Measurements from ENCODE around the gene KLHL21.
A peak's percentile ranks its signal among the peaks of the same experiment; 100 is the strongest.
"Not testable (repeated sequence)": the region's sequence is repeated elsewhere in the genome, so short reads cannot be mapped to it uniquely, and the experiment has no call there.

KLHL21 gene

GRCh38 chr1:6624710-6625583 lies 22.3 kb upstream of the KLHL21 start, which contains the start of gene THAP3:
THAP3 (plus strand) TSS chr1:6624868; CDS start chr1:6625219, 351 bp downstream.
- peak; percentile 31 to 60 for DNase-seq

GRCh38 chr1:6623269-6623965 lies 20.7 kb upstream of the KLHL21 start:
- DNase-seq: no peak

- no peak for DNase-seq
Measured at GRCh38 chr1:6622396-6623152, 19.9 kb upstream of the KLHL21 start.

GRCh38 chr1:6621429-6622391 lies 19.0 kb upstream of the KLHL21 start:
- no peak for DNase-seq

GRCh38 chr1:6619045-6619444 lies 16.4 kb upstream of the KLHL21 start:
- no peak for DNase-seq

- no peak for DNase-seq
Measured at GRCh38 chr1:6614929-6615785, 12.5 kb upstream of the KLHL21 start.

GRCh38 chr1:6614019-6614928 lies 11.6 kb upstream of the KLHL21 start:
- DNase-seq: no peak

- DNase-seq: peak; percentile 97 to 98
Measured at GRCh38 chr1:6613361-6614018, 10.8 kb upstream of the KLHL21 start, which contains the start of gene PHF13. PHF13 (plus strand) TSS chr1:6613731; CDS start chr1:6614067, 336 bp downstream.

GRCh38 chr1:6612641-6613360 lies 10.1 kb upstream of the KLHL21 start:
- peak in 1 of 2 experiments; percentile 55 for DNase-seq

- DNase-seq: no peak
Measured at GRCh38 chr1:6603915-6604558, 1.4 kb upstream of the KLHL21 start.

- DNase-seq: peak in 1 of 2 experiments; percentile 44
Measured at GRCh38 chr1:6603238-6603914, 707 bp upstream of the KLHL21 start.

GRCh38 chr1:6601923-6602668 lies 573 bp downstream of the KLHL21 start:
- DNase-seq: peak in 1 of 2 experiments; percentile 53

GRCh38 chr1:6601049-6601922 lies 1.4 kb downstream of the KLHL21 start:
- DNase-seq: peak in 1 of 2 experiments; percentile 28

GRCh38 chr1:6600410-6601048 lies 2.1 kb downstream of the KLHL21 start:
- peak in 1 of 2 experiments; percentile 15 for DNase-seq

GRCh38 chr1:6599991-6600390 lies 2.7 kb downstream of the KLHL21 start:
- not testable (repeated sequence) for DNase-seq
